HG02678 (cell line): ENCODE data around the gene C1orf226.
"Not testable (repeated sequence)": the region's sequence is repeated elsewhere in the genome, so short reads cannot be mapped to it uniquely, and the experiment has no call there.

ENCODE experiments used
- ATAC-seq: cut with Tn5 transposase; IDR thresholded peaks from one replicate; pipeline ENCODE4 v1.9.1; 2021; ENCODE audit warnings: mild to moderate bottlenecking, moderate library complexity; ENCODE audit not compliant: unreplicated experiment

Gene C1orf226

GRCh38 chr1:162381383-162381782 lies at the start of gene C1orf226:
TSS of gene C1orf226 (plus strand) at chr1:162381728. CDS start at chr1:162381902, 174 bp downstream.
- no peak for ATAC-seq

GRCh38 chr1:162333991-162334390 lies 47.5 kb upstream of the C1orf226 start:
- no peak for ATAC-seq

GRCh38 chr1:162335126-162335525 lies 46.4 kb upstream of the C1orf226 start:
- ATAC-seq = no peak

- ATAC-seq = no peak
Measured at GRCh38 chr1:162336621-162337285, 44.8 kb upstream of the C1orf226 start.

GRCh38 chr1:162342452-162342983 lies 39.0 kb upstream of the C1orf226 start:
- ATAC-seq = no peak

- no peak for ATAC-seq
Measured at GRCh38 chr1:162343470-162343869, 38.1 kb upstream of the C1orf226 start.

- ATAC-seq = no peak
Measured at GRCh38 chr1:162347281-162347680, 34.2 kb upstream of the C1orf226 start.

GRCh38 chr1:162349635-162350330 lies 31.7 kb upstream of the C1orf226 start:
- ATAC-seq = no peak

GRCh38 chr1:162351246-162351842 lies 30.2 kb upstream of the C1orf226 start:
- no peak for ATAC-seq

- ATAC-seq = not testable (repeated sequence)
Measured at GRCh38 chr1:162351874-162352273, 29.7 kb upstream of the C1orf226 start.

GRCh38 chr1:162353078-162353477 lies 28.4 kb upstream of the C1orf226 start:
- no peak for ATAC-seq

- no peak for ATAC-seq
Measured at GRCh38 chr1:162353702-162354101, 27.8 kb upstream of the C1orf226 start.

- no peak for ATAC-seq
Measured at GRCh38 chr1:162357681-162358266, 23.8 kb upstream of the C1orf226 start.

- ATAC-seq = no peak
Measured at GRCh38 chr1:162358928-162359327, 22.6 kb upstream of the C1orf226 start.

- ATAC-seq = no peak
Measured at GRCh38 chr1:162359523-162360236, 21.8 kb upstream of the C1orf226 start.

- no peak for ATAC-seq
Measured at GRCh38 chr1:162360237-162360873, 21.2 kb upstream of the C1orf226 start.

GRCh38 chr1:162360874-162361260 lies 20.7 kb upstream of the C1orf226 start:
- ATAC-seq = no peak

- peak; percentile 44 for ATAC-seq
Measured at GRCh38 chr1:162361349-162361748, 20.2 kb upstream of the C1orf226 start.

- no peak for ATAC-seq
Measured at GRCh38 chr1:162363823-162364222, 17.7 kb upstream of the C1orf226 start.

GRCh38 chr1:162364498-162364897 lies 17.0 kb upstream of the C1orf226 start:
- no peak for ATAC-seq
